HG03520 (cell line): ENCODE results near the gene TTC7B.

Experiments
- ATAC-seq: cut with Tn5 transposase; IDR thresholded peaks from one replicate; pipeline ENCODE4 v1.9.1; 2021; ENCODE audit warnings: mild to moderate bottlenecking, moderate library complexity; ENCODE audit not compliant: unreplicated experiment

TTC7B gene

DNA sequence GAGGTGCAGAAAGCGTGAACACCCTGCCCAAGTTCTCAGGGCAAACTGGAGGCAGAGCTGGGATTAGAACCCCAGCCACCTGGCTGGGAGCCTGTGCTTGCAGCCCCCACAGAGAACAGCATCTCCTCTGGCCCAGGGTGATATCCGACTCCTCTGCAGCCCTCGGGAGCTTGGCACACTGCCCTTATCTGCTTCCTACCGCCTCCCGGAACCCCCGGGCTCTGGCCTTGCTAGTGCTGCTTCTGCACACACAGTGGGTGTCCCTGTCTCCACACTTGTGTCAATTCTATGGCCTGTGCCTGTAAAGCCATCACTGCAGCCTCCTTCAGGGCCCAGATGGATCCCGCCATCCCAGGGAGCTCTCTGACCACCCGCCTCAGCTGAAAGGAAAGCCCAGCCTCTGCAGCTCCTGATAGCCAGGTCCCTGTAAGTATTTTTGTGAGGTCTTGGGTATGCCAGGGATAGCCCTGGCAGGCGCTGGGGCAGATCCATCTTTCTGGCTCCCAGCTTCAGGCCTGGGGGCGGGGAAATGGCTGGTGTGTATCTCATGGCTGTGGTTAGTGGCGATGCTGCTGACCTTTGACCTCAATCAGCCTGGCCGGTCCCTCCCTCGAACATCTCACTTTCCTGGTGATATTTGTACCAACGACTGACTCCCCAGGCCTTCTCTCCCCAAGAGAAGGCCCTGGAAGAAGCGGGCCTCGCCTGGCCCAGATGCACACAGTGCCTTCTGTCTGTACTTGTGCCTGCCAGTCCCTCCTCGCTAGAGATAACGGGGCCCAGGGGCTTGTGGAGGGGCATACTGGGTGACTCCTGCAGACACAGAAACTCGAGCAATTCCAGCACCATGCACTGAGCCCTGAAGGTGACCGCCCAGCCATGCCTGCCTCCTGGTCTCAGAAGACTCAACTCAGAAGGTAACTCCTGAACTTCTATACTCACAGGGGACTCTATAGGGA lies 235.6 kb downstream of the TTC7B start:
- no peak for ATAC-seq

GRCh38 chr14:90579816-90580215 lies 236.4 kb downstream of the TTC7B start:
- no peak for ATAC-seq

- no peak for ATAC-seq
These were observed 237.1 kb downstream of the TTC7B start for GRCh38 chr14:90579088-90579487.

DNA sequence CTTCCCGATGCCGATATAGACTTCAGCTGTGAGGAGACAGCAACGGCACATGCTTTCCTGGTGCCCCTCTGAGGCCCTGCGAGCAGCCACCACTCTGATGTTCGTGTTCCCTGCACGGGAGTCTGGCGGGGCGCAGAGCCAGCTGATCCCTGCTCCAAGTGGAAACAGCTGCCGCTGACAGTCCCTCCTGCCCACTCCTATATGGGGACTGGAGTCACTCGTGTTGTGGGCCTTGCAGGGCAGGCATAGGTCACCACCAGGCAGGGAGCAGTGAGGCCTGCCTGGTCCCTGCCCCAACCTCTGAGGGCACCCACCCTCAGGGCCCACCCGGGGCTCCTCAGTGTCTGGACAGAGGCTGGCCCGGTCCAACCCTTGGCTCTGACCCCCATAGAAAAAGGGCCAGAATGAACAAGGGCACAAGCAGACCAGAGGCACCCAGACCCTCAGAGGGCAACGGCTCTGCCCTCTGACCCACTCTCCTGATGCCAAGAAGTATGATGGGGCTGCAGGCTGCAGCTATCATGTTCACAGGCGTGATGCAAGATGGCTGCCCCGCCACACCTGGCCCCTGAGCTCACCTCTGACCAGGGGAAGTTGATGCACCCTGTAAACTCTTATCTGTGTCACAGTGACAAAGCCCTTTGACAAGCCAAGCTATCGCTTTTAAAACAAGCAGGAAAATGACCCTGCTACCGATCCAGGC lies 237.8 kb downstream of the TTC7B start:
- ATAC-seq, result no peak

DNA sequence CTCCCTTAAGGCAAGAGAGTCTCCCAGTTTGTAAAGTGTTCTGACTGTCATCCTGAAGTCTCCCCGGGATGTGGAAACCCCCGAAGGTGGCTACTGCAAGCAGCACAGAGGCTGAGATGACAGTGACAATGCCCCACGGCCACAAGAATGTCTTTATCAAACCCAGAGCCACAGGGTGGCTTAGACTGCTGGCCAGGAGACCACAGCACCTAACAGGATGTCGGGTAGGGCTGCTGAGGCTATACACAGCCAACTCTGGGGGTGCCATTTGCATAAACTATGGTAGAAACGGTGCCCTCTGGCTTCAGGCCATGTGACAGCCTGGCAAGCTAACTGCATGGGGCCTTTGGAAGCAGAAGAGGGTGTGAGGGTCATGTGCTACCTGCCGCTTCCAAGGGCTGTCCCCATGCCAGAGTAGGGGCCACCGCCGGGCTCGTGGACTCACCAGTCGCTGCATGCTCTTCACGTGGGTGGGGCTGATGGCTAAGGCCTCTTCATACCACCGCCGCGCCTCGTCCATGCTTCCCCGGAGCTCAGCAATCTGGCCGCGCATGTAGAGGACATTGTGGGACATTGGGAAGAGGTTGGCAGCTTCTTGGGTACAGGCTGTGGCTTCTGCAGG lies 238.5 kb downstream of the TTC7B start:
- no peak for ATAC-seq

DNA sequence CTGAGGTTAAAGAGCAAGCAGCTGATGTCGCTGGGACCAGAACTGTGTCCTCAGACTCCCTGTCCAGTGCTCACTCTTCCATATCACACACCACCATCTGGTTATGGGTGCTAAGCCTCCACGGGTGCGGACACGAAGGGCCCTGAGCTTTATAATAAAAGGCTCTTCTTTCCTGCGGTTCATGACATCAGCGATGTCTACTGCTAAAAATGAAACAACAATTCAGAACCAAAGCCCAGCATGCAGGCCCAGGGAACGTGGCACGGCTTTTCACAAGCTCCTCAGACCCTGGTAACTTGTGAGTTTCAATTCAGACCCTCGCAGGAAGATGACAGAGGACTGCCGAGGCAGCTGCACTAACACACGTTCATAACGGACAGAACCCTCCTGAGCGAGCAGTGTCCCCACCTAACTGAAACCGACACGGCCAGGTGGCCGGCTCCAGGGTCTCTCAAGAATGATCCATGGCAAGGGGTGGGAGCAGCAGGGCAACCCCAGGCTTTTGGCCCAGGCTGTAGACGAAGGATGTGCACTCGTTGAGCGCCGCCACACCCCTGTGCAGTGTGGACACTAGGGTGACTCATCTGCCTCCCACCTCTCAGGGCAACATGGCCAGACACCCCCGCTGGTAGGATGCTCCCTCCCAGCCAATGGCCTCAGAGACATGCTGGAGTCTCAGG lies 239.1 kb downstream of the TTC7B start:
- no peak for ATAC-seq

DNA sequence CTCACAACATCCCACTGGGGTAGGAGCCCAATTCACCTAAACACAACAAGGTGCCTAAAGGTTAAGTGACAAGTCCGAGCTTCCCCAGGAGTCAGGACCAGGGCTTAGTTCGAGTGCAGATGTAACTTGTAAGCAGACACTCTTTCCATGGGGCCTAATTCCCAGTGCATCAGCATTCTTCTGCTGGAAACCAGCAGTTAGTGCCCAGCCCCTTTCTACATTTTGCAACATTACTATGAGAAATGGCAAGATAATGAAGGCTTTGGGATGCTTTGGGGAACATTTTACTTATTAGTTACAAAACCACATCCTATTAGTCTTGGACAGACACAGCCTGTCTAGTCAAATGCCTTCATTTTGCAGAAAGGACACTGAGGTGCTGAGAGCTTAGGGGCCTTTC lies 239.6 kb downstream of the TTC7B start:
- no peak for ATAC-seq

DNA sequence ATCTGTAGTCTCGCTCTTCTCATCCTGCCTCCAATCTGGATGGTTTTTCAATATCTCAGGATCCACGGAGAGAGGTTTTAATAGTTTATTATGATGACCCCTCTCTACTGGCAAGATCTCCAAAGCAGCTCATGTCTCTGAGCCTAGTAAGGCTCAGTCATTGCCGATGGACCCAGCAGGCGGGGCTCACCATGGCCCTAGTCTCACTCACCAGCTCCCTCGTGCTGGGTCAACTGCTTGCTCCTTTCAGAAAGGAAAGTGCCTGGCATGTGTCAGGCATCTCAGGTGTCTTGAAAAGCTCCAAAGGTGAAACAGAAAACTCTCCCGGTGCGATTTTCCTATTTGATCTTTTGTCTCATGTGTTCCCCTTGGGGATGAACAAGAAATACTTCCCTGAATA lies 240.4 kb downstream of the TTC7B start:
- ATAC-seq, result no peak

GRCh38 chr14:90575336-90575735 lies 240.9 kb downstream of the TTC7B start:
- ATAC-seq, result no peak

GRCh38 chr14:90574188-90575131 lies 241.8 kb downstream of the TTC7B start:
- ATAC-seq, result no peak

DNA sequence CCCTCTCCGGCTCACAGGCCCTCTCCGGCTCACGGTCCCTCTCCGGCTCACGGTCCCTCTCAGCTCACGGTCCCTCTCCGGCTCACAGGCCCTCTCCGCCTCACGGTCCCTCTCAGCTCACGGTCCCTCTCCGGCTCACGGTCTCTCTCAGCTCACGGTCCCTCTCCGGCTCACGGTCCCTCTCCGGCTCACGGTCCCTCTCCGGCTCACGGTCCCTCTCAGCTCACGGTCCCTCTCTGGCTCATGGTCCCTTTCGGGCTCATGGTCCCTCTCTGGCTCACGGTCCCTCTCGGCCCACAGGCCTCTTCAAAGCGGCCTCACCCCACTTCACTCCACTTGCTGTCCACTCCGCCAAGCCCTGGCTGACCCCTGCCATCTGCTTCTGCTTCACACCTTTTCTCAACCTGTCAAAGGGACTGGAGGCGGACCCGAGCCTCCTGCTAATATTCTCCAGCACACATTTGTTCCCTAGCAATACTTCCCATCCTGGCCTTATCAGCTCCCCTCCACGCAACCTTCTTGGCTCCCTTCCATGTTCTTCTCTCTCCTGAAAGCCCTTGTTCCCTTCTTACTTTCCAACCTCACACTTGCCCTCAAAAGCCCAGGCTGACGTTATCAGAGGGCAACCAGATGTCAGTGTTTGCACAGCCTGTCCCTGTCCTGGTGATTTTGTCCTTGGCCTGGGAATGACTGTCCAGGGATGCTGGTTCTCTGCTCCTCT lies 242.7 kb downstream of the TTC7B start:
- ATAC-seq, result no peak

DNA sequence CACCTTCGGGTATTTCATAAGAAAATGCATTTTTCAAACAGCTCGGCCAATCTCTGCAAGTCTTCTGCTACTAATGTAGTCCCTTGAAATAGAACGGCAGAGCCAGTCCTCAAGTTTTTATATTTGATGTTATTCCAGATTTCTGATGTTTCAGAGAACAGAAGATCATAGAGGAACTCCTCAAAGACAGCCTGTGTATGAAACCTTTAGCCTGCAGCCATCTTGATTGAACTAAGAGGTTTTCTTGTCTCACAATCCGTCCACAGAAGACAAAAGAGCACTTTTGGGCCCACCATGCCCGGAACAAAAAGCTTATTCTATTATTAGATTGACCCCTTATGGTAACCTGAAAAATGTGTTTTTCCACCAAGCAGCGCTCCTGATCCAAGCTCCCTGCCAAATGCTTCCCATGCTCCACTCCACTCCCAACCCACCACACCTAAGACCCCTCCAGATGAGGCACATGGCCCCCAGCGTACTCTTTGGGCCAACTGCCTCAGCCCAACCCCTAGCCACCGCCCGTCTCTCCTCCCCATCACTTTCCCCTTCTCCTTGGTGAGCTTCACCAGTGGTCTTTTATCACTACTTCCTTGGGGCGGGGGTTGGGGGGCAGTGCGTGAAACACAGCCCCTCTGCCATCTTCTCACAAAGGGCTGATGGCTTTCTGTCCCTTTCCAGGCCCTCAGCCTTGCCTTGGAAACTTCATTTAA lies 243.6 kb downstream of the TTC7B start:
- no peak for ATAC-seq

- ATAC-seq, result no peak
These were observed 244.9 kb downstream of the TTC7B start for GRCh38 chr14:90571149-90571947.

DNA sequence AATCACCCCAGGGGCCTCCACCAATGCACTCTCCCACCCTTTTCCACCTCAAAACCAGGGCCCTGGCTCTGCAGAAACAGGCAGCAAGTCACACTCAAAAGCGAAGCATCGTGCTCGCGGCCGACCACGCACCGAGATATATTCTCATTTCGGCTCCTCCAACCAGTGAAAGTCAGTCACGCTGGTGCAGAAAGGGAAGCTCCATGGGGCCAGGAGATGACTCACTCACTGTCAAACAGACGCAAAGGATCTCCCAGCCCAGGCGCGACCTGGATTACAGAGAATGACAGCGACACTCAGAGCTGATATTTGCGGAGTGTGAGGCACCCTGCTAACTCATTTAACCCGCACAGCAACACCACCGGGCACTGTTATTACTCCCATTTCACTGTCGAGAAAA lies 245.8 kb downstream of the TTC7B start:
- no peak for ATAC-seq

- ATAC-seq, result no peak
These were observed 246.4 kb downstream of the TTC7B start for GRCh38 chr14:90569606-90570387.

DNA sequence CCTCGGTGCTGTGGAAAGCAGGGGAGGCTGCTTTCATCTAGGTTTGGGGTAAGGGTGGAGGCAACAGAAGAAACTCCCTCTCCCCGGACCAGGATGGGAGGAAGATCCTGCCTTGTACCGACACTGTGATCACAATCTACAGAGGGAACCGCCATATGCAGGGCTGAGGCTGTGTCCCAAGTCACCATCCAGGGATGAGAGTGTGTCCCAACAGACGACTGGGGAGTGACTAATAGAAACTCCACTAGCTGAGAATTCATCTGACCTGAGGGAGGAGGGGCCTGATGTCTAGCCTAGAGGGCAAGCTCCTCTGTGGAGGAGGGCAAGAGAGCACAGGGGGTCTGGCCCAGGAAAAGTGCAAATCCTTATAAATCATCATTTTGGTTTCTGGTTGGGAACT lies 247.0 kb downstream of the TTC7B start:
- ATAC-seq, result no peak

GRCh38 chr14:90568405-90568804 lies 247.8 kb downstream of the TTC7B start:
- no peak for ATAC-seq
